GM12873 (cell line): ENCODE results near the gene ABCA9.

Experiments used
- CTCF ChIP-seq: IDR thresholded peaks from 2 replicates; pipeline ENCODE4 v1.5.1; 2012; ENCODE audit warnings: low read depth, mild to moderate bottlenecking, moderate library complexity, low read length, control low read depth; ENCODE audit not compliant: insufficient read depth; ENCODE audit errors: missing control alignments

ABCA9 gene

GRCh38 chr17:69012895-69013805 lies 47.6 kb downstream of the ABCA9 start:
- no peak for TF ChIP-seq CTCF

GRCh38 chr17:69009930-69010329 lies 50.8 kb downstream of the ABCA9 start:
- no peak for TF ChIP-seq CTCF

DNA sequence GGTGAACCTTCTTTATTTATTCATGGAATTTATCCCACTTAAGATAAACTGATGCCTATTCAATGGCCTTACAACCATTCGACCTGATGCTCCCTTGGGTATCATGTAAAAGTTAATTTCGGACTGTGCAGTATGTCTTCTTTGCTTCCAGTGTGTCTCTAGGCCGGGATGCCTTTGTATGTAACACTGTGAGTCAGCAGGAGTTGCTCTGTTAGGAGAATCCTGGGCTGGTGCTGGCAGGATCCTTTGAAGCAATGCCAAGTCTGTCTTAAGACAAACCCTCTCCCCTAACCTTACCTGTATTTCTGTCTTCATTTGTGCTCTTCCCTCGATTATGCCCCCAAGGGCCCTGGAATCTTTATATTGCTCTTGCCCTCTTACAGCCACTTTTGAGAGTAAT lies 67.6 kb downstream of the ABCA9 start:
- TF ChIP-seq CTCF, result no peak

GRCh38 chr17:68987966-68988365 lies 72.8 kb downstream of the ABCA9 start:
- no peak for TF ChIP-seq CTCF

- TF ChIP-seq CTCF, result no peak
Measured at GRCh38 chr17:68981288-68981687, 79.4 kb downstream of the ABCA9 start.

DNA sequence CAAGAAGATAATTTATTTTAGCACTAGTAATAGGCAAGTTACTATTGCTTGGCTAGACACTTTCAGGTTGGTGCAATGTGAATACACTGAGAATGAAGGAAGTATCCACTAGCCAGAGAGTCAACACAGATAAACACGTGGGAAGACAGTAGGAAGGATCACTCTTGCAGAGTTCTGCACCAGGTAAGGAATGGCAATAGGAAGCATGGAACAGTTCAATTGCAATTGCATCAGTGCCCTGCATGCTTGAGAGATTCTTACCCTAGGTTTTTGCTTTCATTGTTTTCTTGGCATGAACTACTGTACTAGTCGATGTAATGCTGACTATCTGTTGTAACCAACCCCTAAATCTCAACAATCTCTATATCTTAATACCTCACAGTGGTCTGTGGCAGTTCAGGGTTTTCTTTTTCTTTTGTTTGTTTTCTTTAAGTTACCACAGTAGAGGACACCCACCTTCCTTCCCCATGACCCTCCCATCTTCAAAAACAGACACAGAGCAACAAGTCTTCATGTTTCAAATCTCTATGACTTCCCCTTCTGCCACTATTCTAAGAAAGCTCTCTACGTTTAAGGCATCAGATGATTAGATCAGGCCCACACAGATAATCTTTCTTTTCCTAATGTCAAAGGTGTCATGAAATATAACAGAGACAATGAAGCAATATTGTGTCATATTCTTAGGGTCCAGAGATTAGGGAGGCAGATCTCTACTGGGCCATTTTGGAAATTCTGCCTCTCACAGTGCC lies 87.5 kb downstream of the ABCA9 start:
- TF ChIP-seq CTCF, result no peak

DNA sequence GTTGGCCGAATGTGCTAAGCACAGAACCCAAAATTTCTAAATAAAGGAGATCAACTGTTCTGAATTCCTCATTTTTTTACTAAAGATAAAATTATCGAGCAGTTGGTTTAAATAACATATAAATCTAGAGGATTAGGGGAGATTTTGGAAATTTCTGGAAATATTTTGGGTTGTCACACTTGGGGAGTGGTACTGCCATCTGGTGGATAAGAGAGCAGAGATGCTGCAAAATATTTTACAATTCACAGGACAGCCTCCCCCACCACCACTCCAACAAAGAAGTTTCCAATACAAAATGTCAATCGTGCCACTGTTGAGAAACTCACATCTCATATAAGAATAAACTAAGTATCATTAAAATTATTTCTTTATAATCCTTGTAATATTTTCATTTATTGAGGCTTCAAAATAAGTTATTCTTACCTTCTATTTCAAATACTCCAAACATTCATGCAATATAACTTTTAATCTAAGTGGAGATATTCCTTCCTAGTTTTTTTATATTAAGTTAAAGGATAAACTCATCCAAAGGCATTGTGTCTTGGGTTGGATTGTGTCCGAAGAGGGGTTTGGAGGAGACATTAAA lies 88.5 kb downstream of the ABCA9 start:
- TF ChIP-seq CTCF, result peak; percentile 53
